Right lobe of liver (tissue), 4 donors: Measurements from ENCODE around the gene ZNF655.
"Not testable (repeated sequence)": the region's sequence is repeated elsewhere in the genome, so short reads cannot be mapped to it uniquely, and the experiment has no call there.

Experiments used
- POLR2A ChIP-seq: fragments of 450-650 bp; IDR thresholded peaks from one replicate; pipeline ENCODE4 v1.6.1; 2017; ENCODE audit warnings: antibody characterized with exemption, mild to moderate bottlenecking
- TF ChIP-seq, protein P1 (sequence below), 4 donors: fragments of 200-600 bp in 3 of 4; fragments of 450-650 bp in 1 of 4; IDR thresholded peaks; one replicate each; pipeline versions ENCODE4 v1.5.1 to v1.8.0; 2016 to 2022; ENCODE audit warnings: antibody characterized with exemption in 4 of 4, mild to moderate bottlenecking in 2 of 4
- donor health status: DM: no; HTN: no; CAD: no.
- donor health status: DM: no; HTN: no; CAD: no.
- donor health status: DM: no; HTN: yes; CAD: no.

DNA sequence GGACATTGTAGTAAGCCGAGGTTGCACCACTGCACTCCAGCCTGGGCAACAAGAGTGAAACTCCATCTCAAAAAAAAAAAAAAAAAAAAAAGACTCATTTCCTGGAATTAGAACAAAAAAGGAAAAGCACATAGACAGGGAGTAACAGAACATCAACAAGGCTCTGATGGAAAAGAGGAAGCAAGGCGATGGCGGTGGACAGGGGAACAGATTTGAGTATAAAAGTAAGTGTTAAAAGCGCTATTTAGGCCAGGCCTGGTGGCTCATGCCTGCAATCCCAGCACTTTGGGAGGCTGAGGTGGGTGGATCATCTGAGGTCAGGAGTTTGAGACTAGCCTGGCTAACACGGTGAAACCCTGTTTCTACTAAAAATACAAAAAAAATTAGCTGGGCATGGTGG, 13.1 kb upstream of the ZNF655 start:
- not testable (repeated sequence) for TF ChIP-seq POLR2A
- TF ChIP-seq, protein P1, sequence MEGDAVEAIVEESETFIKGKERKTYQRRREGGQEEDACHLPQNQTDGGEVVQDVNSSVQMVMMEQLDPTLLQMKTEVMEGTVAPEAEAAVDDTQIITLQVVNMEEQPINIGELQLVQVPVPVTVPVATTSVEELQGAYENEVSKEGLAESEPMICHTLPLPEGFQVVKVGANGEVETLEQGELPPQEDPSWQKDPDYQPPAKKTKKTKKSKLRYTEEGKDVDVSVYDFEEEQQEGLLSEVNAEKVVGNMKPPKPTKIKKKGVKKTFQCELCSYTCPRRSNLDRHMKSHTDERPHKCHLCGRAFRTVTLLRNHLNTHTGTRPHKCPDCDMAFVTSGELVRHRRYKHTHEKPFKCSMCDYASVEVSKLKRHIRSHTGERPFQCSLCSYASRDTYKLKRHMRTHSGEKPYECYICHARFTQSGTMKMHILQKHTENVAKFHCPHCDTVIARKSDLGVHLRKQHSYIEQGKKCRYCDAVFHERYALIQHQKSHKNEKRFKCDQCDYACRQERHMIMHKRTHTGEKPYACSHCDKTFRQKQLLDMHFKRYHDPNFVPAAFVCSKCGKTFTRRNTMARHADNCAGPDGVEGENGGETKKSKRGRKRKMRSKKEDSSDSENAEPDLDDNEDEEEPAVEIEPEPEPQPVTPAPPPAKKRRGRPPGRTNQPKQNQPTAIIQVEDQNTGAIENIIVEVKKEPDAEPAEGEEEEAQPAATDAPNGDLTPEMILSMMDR (IDR thresholded peaks at IDR 0.05), result not testable (repeated sequence)
